ENCODE measurements around the gene CDR2.
A peak's percentile ranks its signal among the peaks of the same experiment; 100 is the strongest.

CDR2 gene

GRCh38 chr16:22297114-22297870 is 77.1 kb downstream of the CDR2 start, which contains the start of gene POLR3E (continued):
- TF ChIP-seq, protein P1, sequence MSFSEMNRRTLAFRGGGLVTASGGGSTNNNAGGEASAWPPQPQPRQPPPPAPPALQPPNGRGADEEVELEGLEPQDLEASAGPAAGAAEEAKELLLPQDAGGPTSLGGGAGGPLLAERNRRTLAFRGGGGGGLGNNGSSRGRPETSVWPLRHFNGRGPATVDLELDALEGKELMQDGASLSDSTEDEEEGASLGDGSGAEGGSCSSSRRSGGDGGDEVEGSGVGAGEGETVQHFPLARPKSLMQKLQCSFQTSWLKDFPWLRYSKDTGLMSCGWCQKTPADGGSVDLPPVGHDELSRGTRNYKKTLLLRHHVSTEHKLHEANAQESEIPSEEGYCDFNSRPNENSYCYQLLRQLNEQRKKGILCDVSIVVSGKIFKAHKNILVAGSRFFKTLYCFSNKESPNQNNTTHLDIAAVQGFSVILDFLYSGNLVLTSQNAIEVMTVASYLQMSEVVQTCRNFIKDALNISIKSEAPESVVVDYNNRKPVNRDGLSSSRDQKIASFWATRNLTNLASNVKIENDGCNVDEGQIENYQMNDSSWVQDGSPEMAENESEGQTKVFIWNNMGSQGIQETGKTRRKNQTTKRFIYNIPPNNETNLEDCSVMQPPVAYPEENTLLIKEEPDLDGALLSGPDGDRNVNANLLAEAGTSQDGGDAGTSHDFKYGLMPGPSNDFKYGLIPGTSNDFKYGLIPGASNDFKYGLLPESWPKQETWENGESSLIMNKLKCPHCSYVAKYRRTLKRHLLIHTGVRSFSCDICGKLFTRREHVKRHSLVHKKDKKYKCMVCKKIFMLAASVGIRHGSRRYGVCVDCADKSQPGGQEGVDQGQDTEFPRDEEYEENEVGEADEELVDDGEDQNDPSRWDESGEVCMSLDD (tag by site-specific recombination; IDR thresholded peaks at IDR 0.05): no peak
- TF ChIP-seq SETDB1 (IDR thresholded peaks at IDR 0.05; ENCODE audit: insufficient read length, low read length): no peak
- TF ChIP-seq PATZ1 (tag by site-specific recombination; IDR thresholded peaks at IDR 0.05): peak; percentile 98
- TF ChIP-seq ZBTB8A (tag by site-specific recombination; IDR thresholded peaks at IDR 0.05): peak; percentile 72
- no peak for TF ChIP-seq SALL2 (tag by site-specific recombination; IDR thresholded peaks at IDR 0.05; ENCODE audit: borderline replicate concordance)
- TF ChIP-seq KLF16 (tag by site-specific recombination; IDR thresholded peaks at IDR 0.05): peak; percentile 96
- peak; percentile 87 for TF ChIP-seq ZXDB (tag by site-specific recombination; IDR thresholded peaks at IDR 0.05)
- no peak for TF ChIP-seq ZNF600 (tag by site-specific recombination; IDR thresholded peaks at IDR 0.05)
- peak; percentile 87 for TF ChIP-seq ZNF843 (tag by site-specific recombination; IDR thresholded peaks at IDR 0.05)
- TF ChIP-seq ZNF157 (tag by site-specific recombination; IDR thresholded peaks at IDR 0.05): no peak
- TF ChIP-seq MEIS1 (CRISPR knock-in tag; IDR thresholded peaks at IDR 0.05; ENCODE audit: borderline replicate concordance): peak; percentile 50; the same call in 1 of the 2 replicates
- TF ChIP-seq GLI4 (tag by site-specific recombination; IDR thresholded peaks at IDR 0.05): 0 out of 2 replicates have a peak, but pooled peaks have one; percentile 82
- no peak for TF ChIP-seq ZNF211 (tag by site-specific recombination; IDR thresholded peaks at IDR 0.05; ENCODE audit: low read depth)
- TF ChIP-seq, protein P2, sequence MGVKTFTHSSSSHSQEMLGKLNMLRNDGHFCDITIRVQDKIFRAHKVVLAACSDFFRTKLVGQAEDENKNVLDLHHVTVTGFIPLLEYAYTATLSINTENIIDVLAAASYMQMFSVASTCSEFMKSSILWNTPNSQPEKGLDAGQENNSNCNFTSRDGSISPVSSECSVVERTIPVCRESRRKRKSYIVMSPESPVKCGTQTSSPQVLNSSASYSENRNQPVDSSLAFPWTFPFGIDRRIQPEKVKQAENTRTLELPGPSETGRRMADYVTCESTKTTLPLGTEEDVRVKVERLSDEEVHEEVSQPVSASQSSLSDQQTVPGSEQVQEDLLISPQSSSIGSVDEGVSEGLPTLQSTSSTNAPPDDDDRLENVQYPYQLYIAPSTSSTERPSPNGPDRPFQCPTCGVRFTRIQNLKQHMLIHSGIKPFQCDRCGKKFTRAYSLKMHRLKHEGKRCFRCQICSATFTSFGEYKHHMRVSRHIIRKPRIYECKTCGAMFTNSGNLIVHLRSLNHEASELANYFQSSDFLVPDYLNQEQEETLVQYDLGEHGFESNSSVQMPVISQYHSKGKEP (tag by site-specific recombination; IDR thresholded peaks at IDR 0.05): peak; percentile 92
- TF ChIP-seq, protein P3, sequence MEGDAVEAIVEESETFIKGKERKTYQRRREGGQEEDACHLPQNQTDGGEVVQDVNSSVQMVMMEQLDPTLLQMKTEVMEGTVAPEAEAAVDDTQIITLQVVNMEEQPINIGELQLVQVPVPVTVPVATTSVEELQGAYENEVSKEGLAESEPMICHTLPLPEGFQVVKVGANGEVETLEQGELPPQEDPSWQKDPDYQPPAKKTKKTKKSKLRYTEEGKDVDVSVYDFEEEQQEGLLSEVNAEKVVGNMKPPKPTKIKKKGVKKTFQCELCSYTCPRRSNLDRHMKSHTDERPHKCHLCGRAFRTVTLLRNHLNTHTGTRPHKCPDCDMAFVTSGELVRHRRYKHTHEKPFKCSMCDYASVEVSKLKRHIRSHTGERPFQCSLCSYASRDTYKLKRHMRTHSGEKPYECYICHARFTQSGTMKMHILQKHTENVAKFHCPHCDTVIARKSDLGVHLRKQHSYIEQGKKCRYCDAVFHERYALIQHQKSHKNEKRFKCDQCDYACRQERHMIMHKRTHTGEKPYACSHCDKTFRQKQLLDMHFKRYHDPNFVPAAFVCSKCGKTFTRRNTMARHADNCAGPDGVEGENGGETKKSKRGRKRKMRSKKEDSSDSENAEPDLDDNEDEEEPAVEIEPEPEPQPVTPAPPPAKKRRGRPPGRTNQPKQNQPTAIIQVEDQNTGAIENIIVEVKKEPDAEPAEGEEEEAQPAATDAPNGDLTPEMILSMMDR (tag by site-specific recombination; IDR thresholded peaks at IDR 0.05): peak; percentile 99
- peak; percentile 85 for TF ChIP-seq KLF9 (tag by site-specific recombination; IDR thresholded peaks at IDR 0.05; ENCODE audit: low read depth)
- no peak for TF ChIP-seq ZNF645 (tag by site-specific recombination; IDR thresholded peaks at IDR 0.05)
- TF ChIP-seq MZF1 (tag by site-specific recombination; IDR thresholded peaks at IDR 0.05; ENCODE audit: borderline replicate concordance): no peak
- 0 out of 2 replicates have a peak, but pooled peaks have one; percentile 11 for TF ChIP-seq RBAK (tag by site-specific recombination; IDR thresholded peaks at IDR 0.05)
- peak; percentile 55; the same call in 1 of the 2 replicates for TF ChIP-seq ZNF391 (tag by site-specific recombination; IDR thresholded peaks at IDR 0.05; ENCODE audit: borderline replicate concordance, low read depth)
- no peak for TF ChIP-seq ZFP41 (tag by site-specific recombination; IDR thresholded peaks at IDR 0.05; ENCODE audit: borderline replicate concordance)
- no peak for TF ChIP-seq ZNF155 (tag by site-specific recombination; IDR thresholded peaks at IDR 0.05)
- TF ChIP-seq ZNF747 (tag by site-specific recombination; IDR thresholded peaks at IDR 0.05): no peak
- peak; percentile 11; the same call in 1 of the 2 replicates for TF ChIP-seq ZNF239 (tag by site-specific recombination; IDR thresholded peaks at IDR 0.05)
- TF ChIP-seq ZNF266 (tag by site-specific recombination; IDR thresholded peaks at IDR 0.05; ENCODE audit: low read depth): no peak
- no peak for TF ChIP-seq ZNF560 (tag by site-specific recombination; IDR thresholded peaks at IDR 0.05; ENCODE audit: borderline replicate concordance)
- peak; percentile 57; the same call in 1 of the 2 replicates for TF ChIP-seq GLIS1 (tag by site-specific recombination; IDR thresholded peaks at IDR 0.05)
- no peak for TF ChIP-seq ZNF311 (tag by site-specific recombination; IDR thresholded peaks at IDR 0.05; ENCODE audit: borderline replicate concordance)
- peak; percentile 59 for TF ChIP-seq ZNF610 (tag by site-specific recombination; IDR thresholded peaks at IDR 0.05; ENCODE audit: borderline replicate concordance)
- peak; percentile 87 for TF ChIP-seq ZNF654 (tag by site-specific recombination; IDR thresholded peaks at IDR 0.05; ENCODE audit: low read depth)
- no peak for TF ChIP-seq ZNF521 (tag by site-specific recombination; IDR thresholded peaks at IDR 0.05)
